Right lobe of liver (tissue), 6 donors: ENCODE measurements around the gene PTPRK. TPM values are rescaled to one million over a fixed set of nuclear protein-coding genes. Genes with fewer than 3 reads are reported as not detected.

Source experiments
- ATAC-seq, 4 donors: fragments of 200-7000 bp; cut with Tn5 transposase; one replicate each; pipeline ENCODE4 v1.9.1; 2020; ENCODE audit warnings: mild to moderate bottlenecking in 4 of 4, moderate library complexity in 4 of 4
- DNase-seq, 3 donors: peaks; one replicate each; pipeline ENCODE4 v3.0.0-alpha.2; 2020
- H3K27ac ChIP-seq, 3 donors: fragments of 200-600 bp; one replicate each; pipeline ENCODE4 v1.8.0; 2022
- H3K27me3 ChIP-seq, 2 donors: fragments of 200-600 bp; one replicate each; pipeline ENCODE4 v1.8.0; 2022
- H3K36me3 ChIP-seq, 4 donors: fragments of 200-600 bp; sonication (generic) in 1 of 4; one replicate each; pipeline versions ENCODE4 v1.5.1 to v1.8.0; 2017 to 2022; ENCODE audit warnings: control low read depth in 1 of 4
- H3K4me1 ChIP-seq, 4 donors: fragments of 200-600 bp; sonication (generic) in 1 of 4; one replicate each; pipeline versions ENCODE4 v1.5.1 to v1.8.0; 2017 to 2022; ENCODE audit warnings: control low read depth in 1 of 4
- H3K4me3 ChIP-seq, 3 donors: fragments of 200-600 bp; one replicate each; pipeline ENCODE4 v1.8.0; 2022
- H3K9me3 ChIP-seq, 4 donors: fragments of 200-600 bp; sonication (generic) in 1 of 4; one replicate each; pipeline versions ENCODE4 v1.5.1 to v1.8.0; 2017 to 2022; ENCODE audit warnings: control low read depth in 1 of 4
- POLR2A ChIP-seq: fragments of 450-650 bp; IDR thresholded peaks from one replicate; pipeline ENCODE4 v1.6.1; 2017; ENCODE audit warnings: antibody characterized with exemption, mild to moderate bottlenecking
- WGBS: methylation state at CpG from one replicate; pipeline ENCODE4 v1.1.6; 2018; ENCODE audit warnings: low coverage, low lambda C conversion rate; ENCODE audit not compliant: insufficient coverage; ENCODE audit errors: missing lambda C conversion rate; 5-methylcytosine and 5-hydroxymethylcytosine counted together
- intact Hi-C, 2 donors: fragments of 100-400 bp; cut with DNase I; formaldehyde crosslinking; loops; one replicate each; pipeline versions ENCODE4 v1.11.2 to v1.14.1; 2022
- total RNA-seq, 6 experiments: library from RNA; depleted of rRNA in 2 of 6; stranded (reverse); fragments of >200 nt in 2 of 6; fragmentation: NEBNext Ultra II Directional in 3 of 6; extraction: Animal tissue kit (Norgen Biotek cat#: 25700) in 3 of 6; gene quantifications; one replicate each; pipeline versions ENCODE4 v1.1.0 to v1.2.4, GENCODE V29; 2016 to 2023
- TF ChIP-seq, protein P1 (sequence below), 4 donors: fragments of 200-600 bp in 3 of 4; fragments of 450-650 bp in 1 of 4; IDR thresholded peaks; one replicate each; pipeline versions ENCODE4 v1.5.1 to v1.8.0; 2016 to 2022; ENCODE audit warnings: antibody characterized with exemption in 4 of 4, mild to moderate bottlenecking in 2 of 4
- donor health status: DM: no; HTN: yes; CAD: no.
- donor health status: DM: no; HTN: no; CAD: no.
- donor health status: DM: no; HTN: no; CAD: no.
- donor health status: DM: no; HTN: yes; CAD: no.
- donor health status: DM: no; HTN: yes; CAD: no.

The PTPRK gene
- total RNA-seq, 6 experiments from 2014 or later = 27.7 to 54.5 (median 35.7) TPM

- H3K27me3 ChIP-seq = no peaks in the 10 kb centered on the region
- no peak for DNase-seq
- TF ChIP-seq, protein P1, sequence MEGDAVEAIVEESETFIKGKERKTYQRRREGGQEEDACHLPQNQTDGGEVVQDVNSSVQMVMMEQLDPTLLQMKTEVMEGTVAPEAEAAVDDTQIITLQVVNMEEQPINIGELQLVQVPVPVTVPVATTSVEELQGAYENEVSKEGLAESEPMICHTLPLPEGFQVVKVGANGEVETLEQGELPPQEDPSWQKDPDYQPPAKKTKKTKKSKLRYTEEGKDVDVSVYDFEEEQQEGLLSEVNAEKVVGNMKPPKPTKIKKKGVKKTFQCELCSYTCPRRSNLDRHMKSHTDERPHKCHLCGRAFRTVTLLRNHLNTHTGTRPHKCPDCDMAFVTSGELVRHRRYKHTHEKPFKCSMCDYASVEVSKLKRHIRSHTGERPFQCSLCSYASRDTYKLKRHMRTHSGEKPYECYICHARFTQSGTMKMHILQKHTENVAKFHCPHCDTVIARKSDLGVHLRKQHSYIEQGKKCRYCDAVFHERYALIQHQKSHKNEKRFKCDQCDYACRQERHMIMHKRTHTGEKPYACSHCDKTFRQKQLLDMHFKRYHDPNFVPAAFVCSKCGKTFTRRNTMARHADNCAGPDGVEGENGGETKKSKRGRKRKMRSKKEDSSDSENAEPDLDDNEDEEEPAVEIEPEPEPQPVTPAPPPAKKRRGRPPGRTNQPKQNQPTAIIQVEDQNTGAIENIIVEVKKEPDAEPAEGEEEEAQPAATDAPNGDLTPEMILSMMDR (IDR thresholded peaks at IDR 0.05) = no peak
- TF ChIP-seq POLR2A = no peak
- no peak overlapping the region for H3K4me3 ChIP-seq
- ATAC-seq = no peak
- peaks cover 0 to 10% (median 0%) of the 10 kb centered on the region in 4 donors for H3K4me1 ChIP-seq
- no peaks in the 10 kb centered on the region for H3K9me3 ChIP-seq
- H3K36me3 ChIP-seq = no peaks in the 10 kb centered on the region
- no peak overlapping the region for H3K27ac ChIP-seq
- intact Hi-C loops = no loop called here
These were observed 378.5 kb downstream of the PTPRK start for GRCh38 chr6:128141932-128142331.

DNA sequence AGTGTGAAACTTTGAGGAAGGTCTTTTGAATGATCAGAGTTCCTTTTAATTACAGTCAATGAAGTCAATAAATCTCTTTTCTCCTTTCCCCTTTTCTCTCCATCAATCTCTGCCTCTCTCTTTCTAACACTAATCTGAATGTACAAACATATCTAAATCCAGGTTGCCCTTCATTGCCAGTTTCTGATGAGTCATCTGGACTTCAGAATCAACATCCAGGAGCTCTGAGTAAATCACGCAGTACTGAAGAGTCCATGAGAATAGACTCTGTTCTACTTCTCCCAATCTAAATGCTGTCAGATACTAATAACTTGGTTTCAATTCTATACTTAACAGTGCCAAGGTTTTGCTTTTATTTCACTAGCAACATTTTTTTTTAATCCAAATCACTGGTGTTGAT, 380.9 kb downstream of the PTPRK start:
- Histone ChIP-seq H3K4me3 (no peak overlapping the region), H3K27ac (peak overlapping the region in 1 of 3 donors; percentile 34), H3K36me3 (no peaks in the 10 kb centered on the region), H3K9me3 (no peaks in the 10 kb centered on the region), H3K4me1 (peaks cover 0 to 10% (median 0%) of the 10 kb centered on the region in 4 donors), H3K27me3 (no peaks in the 10 kb centered on the region)
- ATAC-seq (peak; percentile 95 to 97 (median 96)), DNase-seq (no peak)
- intact Hi-C loops = no loop called here
- WGBS = 20% methylated on average over 1 of the region's 1 CpG
- TF ChIP-seq POLR2A = no peak
- TF ChIP-seq, protein P1 (IDR thresholded peaks at IDR 0.05) = no peak

GRCh38 chr6:128138694-128139093, 381.7 kb downstream of the PTPRK start:
- no peaks in the 10 kb centered on the region for H3K27me3 ChIP-seq
- H3K9me3 ChIP-seq = no peaks in the 10 kb centered on the region
- peaks cover 0 to 10% (median 0%) of the 10 kb centered on the region in 4 donors for H3K4me1 ChIP-seq
- TF ChIP-seq POLR2A = no peak
- TF ChIP-seq, protein P1 (IDR thresholded peaks at IDR 0.05) = no peak
- H3K36me3 ChIP-seq = no peaks in the 10 kb centered on the region
- WGBS = 100% methylated on average over 1 of the region's 1 CpG
- intact Hi-C loops = no loop called here
- ATAC-seq = no peak
- no peak overlapping the region for H3K27ac ChIP-seq
- no peak for DNase-seq
- no peak overlapping the region for H3K4me3 ChIP-seq

- H3K27ac ChIP-seq = no peak overlapping the region
These were observed 385.1 kb downstream of the PTPRK start for GRCh38 chr6:128135325-128135724.

More at GRCh38 chr6:128135325-128135724, 385.1 kb downstream of the PTPRK start:
- Histone ChIP-seq H3K36me3 (no peaks in the 10 kb centered on the region), H3K27me3 (no peaks in the 10 kb centered on the region), H3K4me3 (no peak overlapping the region), H3K4me1 (peaks cover 0 to 10% (median 0%) of the 10 kb centered on the region in 4 donors), H3K9me3 (no peaks in the 10 kb centered on the region)
- ATAC-seq (no peak), DNase-seq (no peak)
- TF ChIP-seq POLR2A = no peak
- TF ChIP-seq, protein P1 (IDR thresholded peaks at IDR 0.05) = no peak
- intact Hi-C loops = no loop called here
